Loucy (cell line): ENCODE results near the gene SPRY4.

Source experiments
- EZH2phosphoT487 ChIP-seq: fragments of 200-600 bp; IDR thresholded peaks from 2 replicates; pipeline ENCODE4 v1.6.1; 2018; ENCODE audit warnings: antibody characterized with exemption, mild to moderate bottlenecking, moderate library complexity, borderline replicate concordance
- TF ChIP-seq, protein P1 (sequence below): fragments of 200-600 bp; sonication (generic); conservative IDR thresholded peaks from 2 replicates; pipeline ENCODE4 v1.5.1; 2014; ENCODE audit warnings: mild to moderate bottlenecking, antibody characterized with exemption, low read length

DNA sequence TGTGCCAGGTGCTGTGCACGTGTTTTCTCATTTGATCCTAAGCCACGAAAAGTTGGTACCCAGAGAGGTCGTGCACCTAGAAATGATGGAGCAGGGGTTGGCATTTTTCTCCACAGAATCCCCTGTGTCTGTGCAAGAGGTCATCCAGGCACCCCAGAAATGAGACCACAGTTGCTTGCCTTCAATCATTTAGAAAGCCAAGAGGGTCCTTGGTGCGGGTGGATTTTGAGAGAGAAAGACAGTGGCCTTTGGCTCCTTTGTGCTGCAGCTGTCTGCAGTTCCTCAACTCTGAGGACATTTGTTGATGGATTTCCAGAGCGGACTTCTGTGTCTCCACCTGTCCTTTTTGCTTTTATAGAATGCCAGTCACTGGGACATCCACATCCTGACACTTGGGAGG, 33.8 kb upstream of the SPRY4 start:
- TF ChIP-seq, protein P1, sequence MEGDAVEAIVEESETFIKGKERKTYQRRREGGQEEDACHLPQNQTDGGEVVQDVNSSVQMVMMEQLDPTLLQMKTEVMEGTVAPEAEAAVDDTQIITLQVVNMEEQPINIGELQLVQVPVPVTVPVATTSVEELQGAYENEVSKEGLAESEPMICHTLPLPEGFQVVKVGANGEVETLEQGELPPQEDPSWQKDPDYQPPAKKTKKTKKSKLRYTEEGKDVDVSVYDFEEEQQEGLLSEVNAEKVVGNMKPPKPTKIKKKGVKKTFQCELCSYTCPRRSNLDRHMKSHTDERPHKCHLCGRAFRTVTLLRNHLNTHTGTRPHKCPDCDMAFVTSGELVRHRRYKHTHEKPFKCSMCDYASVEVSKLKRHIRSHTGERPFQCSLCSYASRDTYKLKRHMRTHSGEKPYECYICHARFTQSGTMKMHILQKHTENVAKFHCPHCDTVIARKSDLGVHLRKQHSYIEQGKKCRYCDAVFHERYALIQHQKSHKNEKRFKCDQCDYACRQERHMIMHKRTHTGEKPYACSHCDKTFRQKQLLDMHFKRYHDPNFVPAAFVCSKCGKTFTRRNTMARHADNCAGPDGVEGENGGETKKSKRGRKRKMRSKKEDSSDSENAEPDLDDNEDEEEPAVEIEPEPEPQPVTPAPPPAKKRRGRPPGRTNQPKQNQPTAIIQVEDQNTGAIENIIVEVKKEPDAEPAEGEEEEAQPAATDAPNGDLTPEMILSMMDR: no peak
- no peak for TF ChIP-seq EZH2phosphoT487
